Right lobe of liver (tissue), 4 donors: Measurements from ENCODE around the gene POU3F1.

Experiments
- POLR2A ChIP-seq: fragments of 450-650 bp; IDR thresholded peaks from one replicate; pipeline ENCODE4 v1.6.1; 2017; ENCODE audit warnings: antibody characterized with exemption, mild to moderate bottlenecking
- TF ChIP-seq, protein P1 (sequence below), 4 donors: fragments of 200-600 bp in 3 of 4; fragments of 450-650 bp in 1 of 4; IDR thresholded peaks; one replicate each; pipeline versions ENCODE4 v1.5.1 to v1.8.0; 2016 to 2022; ENCODE audit warnings: antibody characterized with exemption in 4 of 4, mild to moderate bottlenecking in 2 of 4
- donor health status: DM: no; HTN: no; CAD: no.
- donor health status: DM: no; HTN: no; CAD: no.
- donor health status: DM: no; HTN: yes; CAD: no.

DNA sequence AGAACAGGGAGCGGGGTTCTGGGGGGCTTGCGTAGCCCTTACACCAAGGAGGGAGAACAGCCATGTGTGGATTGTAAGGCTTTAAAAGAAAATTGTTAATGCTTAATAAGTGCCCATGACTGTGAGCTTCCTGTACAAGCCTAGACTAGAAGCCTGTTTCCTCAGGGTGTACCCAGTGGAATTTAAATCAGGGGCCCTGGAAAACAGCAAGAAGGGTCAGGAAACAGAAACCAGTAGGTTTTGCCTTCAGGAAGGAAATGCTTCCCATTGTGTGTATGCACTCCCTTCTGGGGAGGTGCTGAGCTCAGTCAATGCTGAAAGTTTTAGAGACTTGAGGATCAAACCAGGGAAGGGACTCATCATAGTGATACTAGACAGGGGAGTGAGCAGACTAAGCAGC is 21.4 kb downstream of the POU3F1 start:
- TF ChIP-seq, protein P1, sequence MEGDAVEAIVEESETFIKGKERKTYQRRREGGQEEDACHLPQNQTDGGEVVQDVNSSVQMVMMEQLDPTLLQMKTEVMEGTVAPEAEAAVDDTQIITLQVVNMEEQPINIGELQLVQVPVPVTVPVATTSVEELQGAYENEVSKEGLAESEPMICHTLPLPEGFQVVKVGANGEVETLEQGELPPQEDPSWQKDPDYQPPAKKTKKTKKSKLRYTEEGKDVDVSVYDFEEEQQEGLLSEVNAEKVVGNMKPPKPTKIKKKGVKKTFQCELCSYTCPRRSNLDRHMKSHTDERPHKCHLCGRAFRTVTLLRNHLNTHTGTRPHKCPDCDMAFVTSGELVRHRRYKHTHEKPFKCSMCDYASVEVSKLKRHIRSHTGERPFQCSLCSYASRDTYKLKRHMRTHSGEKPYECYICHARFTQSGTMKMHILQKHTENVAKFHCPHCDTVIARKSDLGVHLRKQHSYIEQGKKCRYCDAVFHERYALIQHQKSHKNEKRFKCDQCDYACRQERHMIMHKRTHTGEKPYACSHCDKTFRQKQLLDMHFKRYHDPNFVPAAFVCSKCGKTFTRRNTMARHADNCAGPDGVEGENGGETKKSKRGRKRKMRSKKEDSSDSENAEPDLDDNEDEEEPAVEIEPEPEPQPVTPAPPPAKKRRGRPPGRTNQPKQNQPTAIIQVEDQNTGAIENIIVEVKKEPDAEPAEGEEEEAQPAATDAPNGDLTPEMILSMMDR (IDR thresholded peaks at IDR 0.05), result no peak
- no peak for TF ChIP-seq POLR2A
